Sigmoid colon (tissue), 4 donors: ENCODE measurements around the gene USH1C.

Experiments
- CTCF ChIP-seq, 4 experiments: fragments of 450-650 bp in 3 of 4; fragments of 200-600 bp in 1 of 4; IDR thresholded peaks; one replicate each; pipeline ENCODE4 v1.5.1; 2016 to 2019; ENCODE audit warnings: antibody characterized with exemption in 4 of 4, mild to moderate bottlenecking in 3 of 4, moderate library complexity in 2 of 4
- POLR2AphosphoS5 ChIP-seq, 4 donors: sonication (generic); formaldehyde crosslinking; IDR thresholded peaks; one replicate each; pipeline ENCODE4 v1.6.1; 2017; ENCODE audit warnings: antibody characterized with exemption in 4 of 4

- TF ChIP-seq CTCF (IDR thresholded peaks at IDR 0.05): no peak
- TF ChIP-seq POLR2AphosphoS5 (IDR thresholded peaks at IDR 0.05): no peak
Observed at GRCh38 chr11:17552041-17552355, 7.8 kb upstream of the USH1C start.
